HG03575 (cell line): Measurements from ENCODE around the gene ANXA4.
"Not testable (repeated sequence)": the region's sequence is repeated elsewhere in the genome, so short reads cannot be mapped to it uniquely, and the experiment has no call there.

Experiments
- ATAC-seq: cut with Tn5 transposase; IDR thresholded peaks from one replicate; pipeline ENCODE4 v1.9.1; 2021; ENCODE audit not compliant: unreplicated experiment, insufficient number of reproducible peaks, low FRiP score; ENCODE audit errors: extremely low read depth

ANXA4 gene

GRCh38 chr2:69743847-69744264 is 1.9 kb downstream of the ANXA4 start:
- no peak for ATAC-seq

GRCh38 chr2:69744456-69744855 is 2.5 kb downstream of the ANXA4 start:
- ATAC-seq = no peak

- no peak for ATAC-seq
These were observed 3.1 kb downstream of the ANXA4 start for GRCh38 chr2:69745035-69745434.

- no peak for ATAC-seq
These were observed 8.3 kb downstream of the ANXA4 start for GRCh38 chr2:69750246-69750645.

- no peak for ATAC-seq
These were observed 11.9 kb downstream of the ANXA4 start for GRCh38 chr2:69753659-69754363.

GRCh38 chr2:69754633-69755032 is 12.7 kb downstream of the ANXA4 start:
- ATAC-seq = no peak

- ATAC-seq = no peak
These were observed 14.0 kb downstream of the ANXA4 start for GRCh38 chr2:69755862-69756467.

- ATAC-seq = no peak
These were observed 20.1 kb downstream of the ANXA4 start for GRCh38 chr2:69762025-69762424.

- ATAC-seq = no peak
These were observed 20.9 kb downstream of the ANXA4 start for GRCh38 chr2:69762513-69763494.

- ATAC-seq = not testable (repeated sequence)
These were observed 21.9 kb downstream of the ANXA4 start for GRCh38 chr2:69763831-69764230.

- ATAC-seq = no peak
These were observed 22.6 kb downstream of the ANXA4 start for GRCh38 chr2:69764286-69765095.

- ATAC-seq = no peak
These were observed 23.1 kb downstream of the ANXA4 start for GRCh38 chr2:69765096-69765380.

- no peak for ATAC-seq
These were observed 24.1 kb downstream of the ANXA4 start for GRCh38 chr2:69766014-69766413.

- no peak for ATAC-seq
These were observed 25.1 kb downstream of the ANXA4 start for GRCh38 chr2:69767034-69767433.

- ATAC-seq = no peak
These were observed 26.3 kb downstream of the ANXA4 start for GRCh38 chr2:69768235-69768634.

- no peak for ATAC-seq
These were observed 26.9 kb downstream of the ANXA4 start for GRCh38 chr2:69768789-69769188.

GRCh38 chr2:69769272-69769671 is 27.3 kb downstream of the ANXA4 start:
- no peak for ATAC-seq

GRCh38 chr2:69770193-69770702 is 28.3 kb downstream of the ANXA4 start:
- no peak for ATAC-seq

GRCh38 chr2:69770747-69771146 is 28.8 kb downstream of the ANXA4 start:
- no peak for ATAC-seq
